ENCODE data around the gene MTARC2.

- TF ChIP-seq EZH2phosphoT487 (IDR thresholded peaks at IDR 0.05; ENCODE audit: low read depth), result no peak
- TF ChIP-seq CTCF (IDR thresholded peaks at IDR 0.05; ENCODE audit: low read depth, low read length), result no peak
These were observed 6.2 kb downstream of the MTARC2 start for GRCh38 chr1:220754212-220754917.

Data from OCI-LY3 (cell line).